ENCODE measurements around the gene SPTAN1. TPM values are rescaled to one million over a fixed set of nuclear protein-coding genes. Genes with fewer than 3 reads are reported as not detected.

The SPTAN1 gene
- total RNA-seq, 1 experiment from 2014 or later = 167 TPM

- Histone ChIP-seq H3K36me3 (ENCODE audit: insufficient read depth, low read length) (0 out of 2 replicates have a peak, but pooled peaks cover 6% of the 10 kb centered on the region), H3K79me2 (ENCODE audit: low read length) (no peaks in the 10 kb centered on the region), H3K27me3 (ENCODE audit: low read length) (no peaks in the 10 kb centered on the region), H2AFZ (ENCODE audit: low read length) (no peak overlapping the region), H4K20me1 (ENCODE audit: insufficient read depth, low read depth, low read length) (no peaks in the 10 kb centered on the region), H3K9me3 (ENCODE audit: low read length) (no peaks in the 10 kb centered on the region), H3K4me2 (ENCODE audit: low read depth, low read length, poor library complexity, severe bottlenecking) (no peak overlapping the region), H3K9ac (ENCODE audit: low read length) (no peak overlapping the region), H3K4me1 (ENCODE audit: low read length) (no peaks in the 10 kb centered on the region), H3K4me3 (ENCODE audit: low read length) (no peak overlapping the region), H3K27ac (ENCODE audit: low read length) (no peak overlapping the region), H3K9me2 (replicated peaks; ENCODE audit: insufficient read depth, low read length) (no peaks in the 10 kb centered on the region)
- DNase-seq = peak; percentile 44
Observed at GRCh38 chr9:128633057-128633456, 80.7 kb downstream of the SPTAN1 start.

- no peak overlapping the region for H3K4me2 ChIP-seq (ENCODE audit: low read depth, low read length, poor library complexity, severe bottlenecking)
- H2AFZ ChIP-seq (ENCODE audit: low read length) = no peak overlapping the region
- H3K36me3 ChIP-seq (ENCODE audit: insufficient read depth, low read length) = 0 out of 2 replicates have a peak, but pooled peaks cover 6% of the 10 kb centered on the region
- no peaks in the 10 kb centered on the region for H4K20me1 ChIP-seq (ENCODE audit: insufficient read depth, low read depth, low read length)
- no peaks in the 10 kb centered on the region for H3K9me3 ChIP-seq (ENCODE audit: low read length)
- H3K79me2 ChIP-seq (ENCODE audit: low read length) = no peaks in the 10 kb centered on the region
- no peak overlapping the region for H3K4me3 ChIP-seq (ENCODE audit: low read length)
- no peak overlapping the region for H3K9ac ChIP-seq (ENCODE audit: low read length)
- H3K27ac ChIP-seq (ENCODE audit: low read length) = no peak overlapping the region
- no peaks in the 10 kb centered on the region for H3K27me3 ChIP-seq (ENCODE audit: low read length)
- no peaks in the 10 kb centered on the region for H3K4me1 ChIP-seq (ENCODE audit: low read length)
- no peaks in the 10 kb centered on the region for H3K9me2 ChIP-seq (replicated peaks; ENCODE audit: insufficient read depth, low read length)
- DNase-seq = peak; percentile 46
Observed at GRCh38 chr9:128633601-128634000, 81.2 kb downstream of the SPTAN1 start.

DNA sequence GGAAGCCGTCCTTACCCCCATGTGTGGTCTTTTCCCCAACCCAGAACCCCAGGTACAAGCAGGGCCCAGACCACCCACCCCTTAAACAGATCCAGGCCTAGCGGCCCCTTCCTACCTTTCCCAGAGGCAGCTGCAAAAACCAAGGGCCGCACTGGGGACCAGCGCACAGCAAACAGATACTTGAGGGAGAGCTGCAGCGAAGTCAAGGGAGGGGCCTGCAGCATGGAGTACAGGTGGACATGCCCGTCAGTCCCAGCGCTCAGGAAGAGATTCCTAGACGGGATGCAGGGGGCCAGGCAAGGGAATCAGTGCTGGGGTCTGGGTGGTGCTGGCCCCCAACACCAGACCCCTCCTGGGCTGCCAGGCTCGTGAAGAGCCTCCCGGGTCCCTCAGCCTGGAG lies 81.7 kb downstream of the SPTAN1 start:
- no peak overlapping the region for H3K27ac ChIP-seq (ENCODE audit: low read length)
- no peak overlapping the region for H2AFZ ChIP-seq (ENCODE audit: low read length)
- H4K20me1 ChIP-seq (ENCODE audit: insufficient read depth, low read depth, low read length) = no peaks in the 10 kb centered on the region
- no peak overlapping the region for H3K4me3 ChIP-seq (ENCODE audit: low read length)
- no peaks in the 10 kb centered on the region for H3K9me2 ChIP-seq (replicated peaks; ENCODE audit: insufficient read depth, low read length)
- H3K4me2 ChIP-seq (ENCODE audit: low read depth, low read length, poor library complexity, severe bottlenecking) = no peak overlapping the region
- 0 out of 2 replicates have a peak, but pooled peaks cover 6% of the 10 kb centered on the region for H3K36me3 ChIP-seq (ENCODE audit: insufficient read depth, low read length)
- no peaks in the 10 kb centered on the region for H3K79me2 ChIP-seq (ENCODE audit: low read length)
- no peaks in the 10 kb centered on the region for H3K27me3 ChIP-seq (ENCODE audit: low read length)
- H3K9ac ChIP-seq (ENCODE audit: low read length) = no peak overlapping the region
- no peaks in the 10 kb centered on the region for H3K4me1 ChIP-seq (ENCODE audit: low read length)
- no peaks in the 10 kb centered on the region for H3K9me3 ChIP-seq (ENCODE audit: low read length)
- no peak for DNase-seq

GRCh38 chr9:128634651-128635262 lies 82.4 kb downstream of the SPTAN1 start:
- H3K79me2 ChIP-seq (ENCODE audit: low read length) = no peaks in the 10 kb centered on the region
- H3K4me1 ChIP-seq (ENCODE audit: low read length) = no peaks in the 10 kb centered on the region
- no peak overlapping the region for H2AFZ ChIP-seq (ENCODE audit: low read length)
- no peaks in the 10 kb centered on the region for H4K20me1 ChIP-seq (ENCODE audit: insufficient read depth, low read depth, low read length)
- H3K27me3 ChIP-seq (ENCODE audit: low read length) = no peaks in the 10 kb centered on the region
- no peak for DNase-seq
- H3K27ac ChIP-seq (ENCODE audit: low read length) = no peak overlapping the region
- 0 out of 2 replicates have a peak, but pooled peaks cover 5% of the 10 kb centered on the region for H3K36me3 ChIP-seq (ENCODE audit: insufficient read depth, low read length)
- no peak overlapping the region for H3K9ac ChIP-seq (ENCODE audit: low read length)
- H3K9me2 ChIP-seq (replicated peaks; ENCODE audit: insufficient read depth, low read length) = no peaks in the 10 kb centered on the region
- H3K9me3 ChIP-seq (ENCODE audit: low read length) = no peaks in the 10 kb centered on the region
- no peak overlapping the region for H3K4me2 ChIP-seq (ENCODE audit: low read depth, low read length, poor library complexity, severe bottlenecking)
- no peak overlapping the region for H3K4me3 ChIP-seq (ENCODE audit: low read length)

DNA sequence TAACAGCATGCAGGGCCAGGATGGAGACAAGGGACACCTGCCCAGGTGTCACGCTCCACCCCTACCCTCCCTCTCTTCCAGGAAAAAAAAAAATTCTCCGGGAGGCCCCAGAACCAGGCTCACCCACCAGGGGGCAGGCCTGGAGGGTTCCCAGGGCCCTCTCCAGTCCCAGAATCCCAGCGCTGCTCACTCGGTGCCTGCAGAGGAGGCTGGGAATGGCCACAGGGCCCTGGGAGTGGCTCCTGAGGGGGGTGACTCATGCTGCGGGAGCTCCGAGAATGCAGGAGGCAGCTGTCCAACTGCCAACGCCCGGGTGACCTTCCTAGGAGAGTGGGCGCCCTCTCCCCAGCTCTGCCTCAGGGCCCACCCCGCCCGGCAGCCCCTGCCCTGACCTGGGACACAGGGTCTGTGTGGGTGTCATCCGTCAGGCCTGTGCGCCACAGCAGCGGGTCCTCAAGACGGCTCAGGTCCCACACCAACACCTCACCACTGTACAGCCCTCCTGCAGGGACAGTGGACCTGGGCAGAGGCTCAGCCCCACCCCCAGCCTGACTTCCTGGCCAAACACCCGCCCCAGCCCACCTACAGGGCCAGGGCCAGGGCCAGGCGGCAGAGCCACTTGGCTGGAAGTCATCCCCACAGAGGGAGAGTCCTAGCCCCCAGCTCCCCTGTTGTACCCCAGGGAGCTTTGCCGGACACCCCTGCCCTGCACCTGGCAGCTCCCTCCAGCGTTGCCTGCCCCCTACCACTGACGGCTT lies 83.1 kb downstream of the SPTAN1 start:
- no peak overlapping the region for H2AFZ ChIP-seq (ENCODE audit: low read length)
- H3K4me1 ChIP-seq (ENCODE audit: low read length) = no peaks in the 10 kb centered on the region
- peak; percentile 46 for DNase-seq
- no peaks in the 10 kb centered on the region for H3K9me3 ChIP-seq (ENCODE audit: low read length)
- H3K9me2 ChIP-seq (replicated peaks; ENCODE audit: insufficient read depth, low read length) = no peaks in the 10 kb centered on the region
- H3K36me3 ChIP-seq (ENCODE audit: insufficient read depth, low read length) = 0 out of 2 replicates have a peak, but pooled peaks cover 3% of the 10 kb centered on the region
- H3K4me3 ChIP-seq (ENCODE audit: low read length) = no peak overlapping the region
- H3K27ac ChIP-seq (ENCODE audit: low read length) = no peak overlapping the region
- H3K27me3 ChIP-seq (ENCODE audit: low read length) = no peaks in the 10 kb centered on the region
- H4K20me1 ChIP-seq (ENCODE audit: insufficient read depth, low read depth, low read length) = no peaks in the 10 kb centered on the region
- H3K9ac ChIP-seq (ENCODE audit: low read length) = no peak overlapping the region
- no peak overlapping the region for H3K4me2 ChIP-seq (ENCODE audit: low read depth, low read length, poor library complexity, severe bottlenecking)
- H3K79me2 ChIP-seq (ENCODE audit: low read length) = no peaks in the 10 kb centered on the region

GRCh38 chr9:128636024-128636390 lies 83.6 kb downstream of the SPTAN1 start:
- Histone ChIP-seq H4K20me1 (ENCODE audit: insufficient read depth, low read depth, low read length) (no peaks in the 10 kb centered on the region), H2AFZ (ENCODE audit: low read length) (no peak overlapping the region), H3K9me2 (replicated peaks; ENCODE audit: insufficient read depth, low read length) (no peaks in the 10 kb centered on the region), H3K4me2 (ENCODE audit: low read depth, low read length, poor library complexity, severe bottlenecking) (no peak overlapping the region), H3K4me1 (ENCODE audit: low read length) (no peaks in the 10 kb centered on the region), H3K36me3 (ENCODE audit: insufficient read depth, low read length) (0 out of 2 replicates have a peak, but pooled peaks cover 5% of the 10 kb centered on the region), H3K27me3 (ENCODE audit: low read length) (no peaks in the 10 kb centered on the region), H3K9me3 (ENCODE audit: low read length) (no peaks in the 10 kb centered on the region), H3K4me3 (ENCODE audit: low read length) (no peak overlapping the region), H3K79me2 (ENCODE audit: low read length) (no peaks in the 10 kb centered on the region), H3K9ac (ENCODE audit: low read length) (no peak overlapping the region), H3K27ac (ENCODE audit: low read length) (no peak overlapping the region)
- DNase-seq = peak; percentile 34

DNA sequence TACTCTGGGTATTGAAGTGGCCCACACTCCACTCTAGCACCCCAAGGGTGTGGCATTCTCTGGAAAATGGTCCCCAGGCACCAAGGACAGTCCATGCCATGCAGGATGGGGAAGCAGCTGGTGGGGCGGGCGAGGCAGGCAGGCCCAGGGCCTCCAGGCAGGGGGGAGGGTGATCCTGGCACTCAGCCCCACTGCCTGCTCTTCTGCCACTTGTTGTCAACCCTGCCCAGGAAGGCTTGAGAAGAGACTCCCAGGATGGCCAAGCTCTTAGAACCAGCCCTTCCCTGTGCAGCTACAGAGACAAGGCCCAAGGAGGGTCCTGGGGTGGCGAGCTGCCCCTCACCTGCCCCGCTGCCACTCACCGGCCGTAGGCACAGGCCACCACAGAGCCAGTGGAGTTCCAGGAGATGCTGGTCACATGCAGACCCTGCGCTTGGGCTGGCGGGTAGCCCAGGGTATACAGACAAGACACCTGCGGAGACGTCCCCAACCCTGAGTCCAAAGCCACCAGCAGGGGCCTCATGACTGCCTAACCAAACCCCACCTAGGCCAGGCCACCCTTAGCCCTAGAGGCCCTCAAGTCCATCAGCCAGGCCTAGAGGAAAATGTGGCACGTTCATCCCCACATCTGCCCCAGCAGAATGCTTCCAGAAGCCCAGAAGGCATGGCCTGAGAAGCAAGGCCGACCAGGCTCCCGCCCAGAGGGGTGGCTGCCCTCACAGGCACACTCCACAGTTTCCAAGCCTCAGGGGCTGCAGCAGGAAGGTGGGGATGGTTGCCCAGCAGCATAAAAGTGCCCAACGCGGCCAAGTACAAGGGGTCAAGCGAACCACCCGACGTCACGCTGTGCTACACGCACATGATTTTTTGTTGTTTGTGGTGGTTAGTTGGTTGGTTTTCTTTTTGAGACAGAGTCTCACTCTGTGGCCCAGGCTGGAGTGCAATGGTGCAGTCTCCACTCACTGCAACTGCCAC lies 84.5 kb downstream of the SPTAN1 start:
- Histone ChIP-seq H3K27ac (ENCODE audit: low read length) (no peak overlapping the region), H3K36me3 (ENCODE audit: insufficient read depth, low read length) (0 out of 2 replicates have a peak, but pooled peaks cover 5% of the 10 kb centered on the region), H3K9me3 (ENCODE audit: low read length) (no peaks in the 10 kb centered on the region), H2AFZ (ENCODE audit: low read length) (no peak overlapping the region), H3K4me3 (ENCODE audit: low read length) (no peak overlapping the region), H3K9me2 (replicated peaks; ENCODE audit: insufficient read depth, low read length) (no peaks in the 10 kb centered on the region), H3K79me2 (ENCODE audit: low read length) (0 out of 2 replicates have a peak, but pooled peaks cover 3% of the 10 kb centered on the region), H3K4me2 (ENCODE audit: low read depth, low read length, poor library complexity, severe bottlenecking) (no peak overlapping the region), H4K20me1 (ENCODE audit: insufficient read depth, low read depth, low read length) (no peaks in the 10 kb centered on the region), H3K4me1 (ENCODE audit: low read length) (no peaks in the 10 kb centered on the region), H3K27me3 (ENCODE audit: low read length) (no peaks in the 10 kb centered on the region), H3K9ac (ENCODE audit: low read length) (no peak overlapping the region)
- DNase-seq = peak; percentile 36
